Mucosa of descending colon (tissue), 3 donors: ENCODE results near the gene SDHA. TPM values are rescaled to one million over a fixed set of nuclear protein-coding genes. Genes with fewer than 3 reads are reported as not detected.
"Not testable (repeated sequence)": the region's sequence is repeated elsewhere in the genome, so short reads cannot be mapped to it uniquely, and the experiment has no call there.

Source experiments
- ATAC-seq: fragments of 200-7000 bp; cut with Tn5 transposase; one replicate; pipeline ENCODE4 v1.9.1; 2020; ENCODE audit warnings: mild to moderate bottlenecking, moderate library complexity
- DNase-seq, 3 donors: peaks; one replicate each; pipeline ENCODE4 v3.0.0-alpha.2; 2020
- H3K36me3 ChIP-seq: fragments of 200-600 bp; one replicate; pipeline ENCODE4 v1.8.0; 2021; ENCODE audit warnings: low read depth, mild to moderate bottlenecking
- H3K4me1 ChIP-seq: fragments of 200-600 bp; one replicate; pipeline ENCODE4 v1.8.0; 2021; ENCODE audit warnings: low read depth, mild to moderate bottlenecking
- H3K4me3 ChIP-seq: fragments of 200-600 bp; one replicate; pipeline ENCODE4 v1.8.0; 2021; ENCODE audit warnings: mild to moderate bottlenecking
- H3K9me3 ChIP-seq: fragments of 200-600 bp; one replicate; pipeline ENCODE4 v1.8.0; 2021; ENCODE audit warnings: mild to moderate bottlenecking
- intact Hi-C, 2 donors: fragments of 100-400 bp; cut with DNase I in 1 of 2; cut with micrococcal nuclease in 1 of 2; formaldehyde crosslinking; loops; one replicate each; pipeline versions ENCODE4 v1.11.0 to v1.11.1; 2022; cut with DNase I, micrococcal nuclease
- total RNA-seq, 3 donors: library from RNA; stranded (reverse); fragmentation: NEBNext Ultra II Directional in 2 of 3; extraction: Animal tissue kit (Norgen Biotek cat#: 25700) in 2 of 3; gene quantifications; one replicate each; pipeline versions ENCODE4 v1.2.1 to v1.2.4, GENCODE V29; 2021 to 2023
- TF ChIP-seq, protein P1 (sequence below): fragments of 200-600 bp; IDR thresholded peaks from one replicate; pipeline ENCODE4 v1.8.0; 2022; ENCODE audit warnings: antibody characterized with exemption, mild to moderate bottlenecking
- donor health status: DM: no; HTN: no; CAD: no; lungs with moderate emphysema.
- donor health status: DM: no; HTN: no; CAD: no.
- donor health status: DM: no; HTN: yes; CAD: no.

SDHA gene
- total RNA-seq, 3 donors from 2014 or later, result 223 to 322 (median 249) TPM

DNA sequence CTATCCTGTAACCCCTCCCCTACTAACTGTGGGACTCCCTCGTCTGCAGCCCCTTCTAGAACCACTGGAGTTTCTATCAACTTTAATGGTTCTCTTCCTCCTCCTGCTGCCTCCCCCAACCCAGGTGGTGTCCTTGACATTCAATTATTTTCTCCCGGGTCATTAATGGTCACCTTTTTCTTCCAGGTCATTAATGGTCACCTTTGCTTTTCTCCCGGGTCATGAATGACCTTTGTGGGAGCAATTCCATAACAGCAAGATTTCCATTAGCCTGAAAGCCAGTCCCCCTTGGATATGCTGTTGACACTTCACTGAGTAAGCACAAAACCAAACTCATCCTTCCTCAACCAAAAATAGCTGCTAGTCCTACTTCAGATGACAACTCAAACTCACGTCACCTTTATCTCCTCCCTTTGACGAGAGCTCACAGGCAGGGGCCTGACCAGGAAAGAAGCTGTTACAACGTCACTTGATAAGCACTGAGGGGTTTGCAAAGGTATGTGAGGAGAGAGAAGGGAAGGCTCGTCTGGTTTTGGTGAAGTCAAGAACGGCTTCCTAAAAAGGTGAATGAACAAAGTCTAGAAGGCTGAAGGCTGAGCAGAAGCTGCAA is 11.1 kb upstream of the SDHA start:
- no peak for DNase-seq
- TF ChIP-seq, protein P1, sequence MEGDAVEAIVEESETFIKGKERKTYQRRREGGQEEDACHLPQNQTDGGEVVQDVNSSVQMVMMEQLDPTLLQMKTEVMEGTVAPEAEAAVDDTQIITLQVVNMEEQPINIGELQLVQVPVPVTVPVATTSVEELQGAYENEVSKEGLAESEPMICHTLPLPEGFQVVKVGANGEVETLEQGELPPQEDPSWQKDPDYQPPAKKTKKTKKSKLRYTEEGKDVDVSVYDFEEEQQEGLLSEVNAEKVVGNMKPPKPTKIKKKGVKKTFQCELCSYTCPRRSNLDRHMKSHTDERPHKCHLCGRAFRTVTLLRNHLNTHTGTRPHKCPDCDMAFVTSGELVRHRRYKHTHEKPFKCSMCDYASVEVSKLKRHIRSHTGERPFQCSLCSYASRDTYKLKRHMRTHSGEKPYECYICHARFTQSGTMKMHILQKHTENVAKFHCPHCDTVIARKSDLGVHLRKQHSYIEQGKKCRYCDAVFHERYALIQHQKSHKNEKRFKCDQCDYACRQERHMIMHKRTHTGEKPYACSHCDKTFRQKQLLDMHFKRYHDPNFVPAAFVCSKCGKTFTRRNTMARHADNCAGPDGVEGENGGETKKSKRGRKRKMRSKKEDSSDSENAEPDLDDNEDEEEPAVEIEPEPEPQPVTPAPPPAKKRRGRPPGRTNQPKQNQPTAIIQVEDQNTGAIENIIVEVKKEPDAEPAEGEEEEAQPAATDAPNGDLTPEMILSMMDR, result no peak
- Histone ChIP-seq H3K4me1 (no peaks in the 10 kb centered on the region), H3K9me3 (no peaks in the 10 kb centered on the region), H3K36me3 (no peaks in the 10 kb centered on the region), H3K4me3 (no peak overlapping the region)
- no peak for ATAC-seq
- intact Hi-C loops, result no loop called here

DNA sequence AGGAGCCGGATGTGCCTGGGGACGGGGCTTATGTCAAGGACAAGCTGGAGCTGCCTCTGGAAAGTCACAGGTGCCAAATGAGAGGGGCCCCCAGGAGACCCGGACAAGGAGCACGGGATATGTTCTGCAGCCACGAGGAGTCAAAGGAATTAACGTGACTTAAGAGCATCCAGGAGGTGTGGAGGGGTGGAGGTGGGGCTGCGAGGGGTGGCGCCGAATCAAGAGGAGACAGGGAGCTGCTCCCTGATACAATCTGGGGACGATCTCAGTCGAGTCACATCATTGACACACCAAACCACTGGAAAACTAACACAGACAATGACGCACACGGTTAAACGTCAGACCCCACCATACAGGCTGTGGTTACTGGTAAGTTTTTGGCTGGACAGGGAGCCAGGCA is 10.5 kb upstream of the SDHA start:
- TF ChIP-seq, protein P1, result no peak
- Histone ChIP-seq H3K4me1 (no peaks in the 10 kb centered on the region), H3K9me3 (no peaks in the 10 kb centered on the region), H3K4me3 (no peak overlapping the region), H3K36me3 (no peaks in the 10 kb centered on the region)
- ATAC-seq, result no peak
- no peak for DNase-seq
- intact Hi-C loops, result no loop called here

DNA sequence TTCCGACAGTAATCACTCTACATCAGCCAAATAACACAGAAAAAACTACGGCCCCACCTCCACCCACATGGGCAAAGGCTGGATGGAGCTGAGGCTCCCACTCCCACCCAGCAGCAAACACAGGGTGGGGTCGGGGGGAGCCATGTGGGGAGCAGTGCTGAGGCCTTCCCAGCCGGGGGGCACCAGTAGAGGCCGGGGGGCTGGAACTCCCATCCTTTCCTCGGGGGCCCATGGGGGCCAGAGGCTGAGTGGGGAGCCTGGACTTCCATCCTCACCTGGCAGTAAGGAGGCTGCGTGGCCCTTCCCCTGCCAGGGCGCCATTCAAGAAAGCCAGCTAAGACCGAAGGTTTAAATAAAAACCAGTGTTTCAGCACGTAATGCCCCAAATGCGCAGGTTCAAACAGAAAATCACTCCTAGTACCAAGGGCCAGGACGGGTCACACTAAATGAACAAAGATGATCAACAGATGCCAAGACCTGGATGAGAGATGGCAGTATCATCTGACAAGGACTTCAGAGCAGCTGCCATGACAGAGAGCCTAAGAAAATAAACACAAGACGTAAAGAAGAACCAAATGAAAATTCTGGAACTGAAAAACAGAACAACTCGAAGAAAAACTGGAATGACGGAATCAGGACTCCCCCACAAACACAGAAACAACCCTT is 9.5 kb upstream of the SDHA start:
- no peak overlapping the region for H3K4me3 ChIP-seq
- TF ChIP-seq, protein P1, result no peak
- H3K4me1 ChIP-seq, result no peaks in the 10 kb centered on the region
- no peaks in the 10 kb centered on the region for H3K9me3 ChIP-seq
- intact Hi-C loops, result no loop called here
- no peak for DNase-seq
- no peak for ATAC-seq
- H3K36me3 ChIP-seq, result no peaks in the 10 kb centered on the region

DNA sequence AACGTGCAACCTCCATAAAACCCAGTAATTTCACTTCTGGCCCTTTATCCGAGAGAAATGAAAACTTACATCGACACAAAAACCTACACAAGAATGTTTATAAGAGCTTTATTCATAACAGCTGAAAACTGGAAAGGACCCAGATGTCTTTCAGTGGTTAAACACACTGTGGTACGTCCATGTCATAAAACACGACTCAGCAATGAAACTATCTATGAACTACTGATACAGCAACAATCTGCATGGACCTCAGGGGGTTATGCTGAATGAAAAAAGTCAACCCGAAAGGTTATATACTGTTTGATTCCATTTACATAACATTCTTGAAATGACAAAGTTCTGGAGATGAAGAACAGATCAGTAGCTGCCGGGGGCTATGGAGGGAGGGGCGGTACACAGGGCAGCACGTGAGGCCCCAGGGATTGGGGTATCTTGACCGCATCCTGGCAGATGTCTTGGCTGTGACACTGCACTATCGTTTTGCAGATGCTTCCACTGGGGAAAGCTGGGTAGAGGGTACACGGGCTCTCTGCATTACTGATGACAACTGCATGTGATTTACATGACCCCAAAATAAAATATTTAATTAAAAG is 4.2 kb upstream of the SDHA start:
- TF ChIP-seq, protein P1, result no peak
- no peak overlapping the region for H3K4me3 ChIP-seq
- no peak for ATAC-seq
- H3K36me3 ChIP-seq, result no peaks in the 10 kb centered on the region
- no peak for DNase-seq
- intact Hi-C loops, result no loop called here
- H3K4me1 ChIP-seq, result no peaks in the 10 kb centered on the region
- H3K9me3 ChIP-seq, result no peaks in the 10 kb centered on the region

DNA sequence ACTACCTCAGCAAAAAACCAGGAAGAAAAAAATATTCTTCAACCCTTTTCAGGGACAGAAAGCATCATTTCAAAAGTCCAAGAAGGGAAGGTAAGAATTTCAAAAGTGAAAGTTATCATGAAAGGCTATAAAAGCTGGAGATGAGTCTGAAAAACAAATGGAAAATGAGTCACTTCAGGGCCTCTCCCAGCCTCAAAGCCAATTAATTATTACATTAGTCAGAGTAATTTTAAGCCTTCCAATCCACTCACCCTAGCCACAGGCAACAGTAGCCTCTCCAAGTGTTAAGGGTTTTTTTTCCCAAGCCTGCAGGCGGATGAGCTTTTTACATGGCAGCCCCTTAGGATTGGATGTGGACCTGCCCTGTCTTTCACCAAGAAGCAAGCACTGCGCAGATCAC is 2.9 kb upstream of the SDHA start:
- DNase-seq, H3K36me3 ChIP-seq, intact Hi-C loops, H3K9me3 ChIP-seq, ATAC-seq, H3K4me1 ChIP-seq, H3K4me3 ChIP-seq: not testable (repeated sequence)

DNA sequence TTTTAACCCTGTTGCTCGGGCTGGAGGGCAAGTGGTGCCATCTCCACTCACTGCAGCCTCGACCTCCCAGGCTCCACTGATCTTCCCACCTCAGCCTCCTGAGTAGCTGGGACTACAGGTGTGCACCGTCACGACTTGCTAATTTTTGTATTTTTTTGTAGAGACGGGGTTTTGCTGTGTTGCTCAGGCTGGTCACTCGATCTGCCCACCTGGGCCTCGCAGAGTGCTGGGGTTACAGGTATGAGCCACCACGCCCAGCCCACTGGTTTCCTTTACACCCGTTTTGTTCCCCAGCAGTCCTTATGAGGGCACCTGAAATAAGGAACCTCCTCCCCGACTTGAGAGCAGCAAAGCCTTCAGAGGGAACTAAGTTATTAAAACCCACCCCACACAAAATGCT is 2.0 kb upstream of the SDHA start:
- ATAC-seq, H3K4me1 ChIP-seq, H3K4me3 ChIP-seq, intact Hi-C loops, DNase-seq, H3K9me3 ChIP-seq, H3K36me3 ChIP-seq: not testable (repeated sequence)
